Breast epithelium (tissue), 4 donors: ENCODE data around the gene SYCE3. TPM values are rescaled to one million over a fixed set of nuclear protein-coding genes. Genes with fewer than 3 reads are reported as not detected.

Experiments
- DNase-seq, 2 donors: peaks; one replicate each; pipeline ENCODE4 v3.0.0-alpha.2; 2019; ENCODE audit warnings: low spot score in 2 of 2
- H3K27ac ChIP-seq, 2 donors: fragments of 200-600 bp; sonication (generic) in 1 of 2; one replicate each; pipeline ENCODE4 v1.5.1; 2016 to 2019; ENCODE audit warnings: mild to moderate bottlenecking in 1 of 2
- H3K27me3 ChIP-seq, 2 donors: fragments of 200-600 bp; sonication (generic) in 1 of 2; one replicate each; pipeline versions ENCODE4 v1.5.1 to v1.6.0; 2017 to 2019; ENCODE audit warnings: control low read depth in 1 of 2, mild to moderate bottlenecking in 1 of 2
- H3K36me3 ChIP-seq: fragments of 200-600 bp; one replicate; pipeline ENCODE4 v1.5.1; 2019
- H3K4me1 ChIP-seq, 2 donors: fragments of 200-600 bp; sonication (generic); one replicate each; pipeline ENCODE4 v1.5.1; 2016 to 2019; ENCODE audit warnings: control low read depth in 1 of 2
- H3K4me3 ChIP-seq, 3 donors: fragments of 200-600 bp; sonication (generic); 1 replicate in 2 of 3; 2 replicates in 1 of 3; pipeline ENCODE4 v1.5.1; 2016 to 2019; ENCODE audit warnings: mild to moderate bottlenecking in 3 of 3, moderate library complexity in 2 of 3
- H3K9me3 ChIP-seq, 2 donors: fragments of 200-600 bp; sonication (generic) in 1 of 2; one replicate each; pipeline ENCODE4 v1.5.1; 2016 to 2019; ENCODE audit warnings: control low read depth in 1 of 2
- POLR2A ChIP-seq: fragments of 450-650 bp; IDR thresholded peaks from one replicate; pipeline ENCODE4 v1.6.1; 2016; ENCODE audit warnings: antibody characterized with exemption, mild to moderate bottlenecking, moderate library complexity
- POLR2AphosphoS5 ChIP-seq, 3 donors: sonication (generic); formaldehyde crosslinking; IDR thresholded peaks; one replicate each; pipeline ENCODE4 v1.6.1; 2017; ENCODE audit warnings: antibody characterized with exemption in 3 of 3
- intact Hi-C: fragments of 100-400 bp; cut with DNase I; formaldehyde crosslinking; loops from one replicate; pipeline ENCODE4 v1.15.1; 2023; ENCODE audit warnings: low total_unique reads
- total RNA-seq, 3 donors: library from RNA; depleted of rRNA; stranded (reverse); fragments of >200 nt; gene quantifications; one replicate each; pipeline ENCODE4 v1.1.0, GENCODE V29; 2016
- TF ChIP-seq, protein P1 (sequence below), 3 donors: fragments of 450-650 bp; IDR thresholded peaks; one replicate each; pipeline ENCODE4 v1.5.1; 2016 to 2017; ENCODE audit warnings: antibody characterized with exemption in 3 of 3, mild to moderate bottlenecking in 3 of 3, moderate library complexity in 3 of 3

The SYCE3 gene
- total RNA-seq, 3 donors from 2014 or later, result not detected

GRCh38 chr22:50519151-50519550, 43.6 kb downstream of the SYCE3 start:
- no peak for DNase-seq
- no peaks in the 10 kb centered on the region for H3K27me3 ChIP-seq
- H3K27ac ChIP-seq, result no peak overlapping the region
- no peak for TF ChIP-seq POLR2A
- no peak for TF ChIP-seq POLR2AphosphoS5 (IDR thresholded peaks at IDR 0.05)
- TF ChIP-seq, protein P1, sequence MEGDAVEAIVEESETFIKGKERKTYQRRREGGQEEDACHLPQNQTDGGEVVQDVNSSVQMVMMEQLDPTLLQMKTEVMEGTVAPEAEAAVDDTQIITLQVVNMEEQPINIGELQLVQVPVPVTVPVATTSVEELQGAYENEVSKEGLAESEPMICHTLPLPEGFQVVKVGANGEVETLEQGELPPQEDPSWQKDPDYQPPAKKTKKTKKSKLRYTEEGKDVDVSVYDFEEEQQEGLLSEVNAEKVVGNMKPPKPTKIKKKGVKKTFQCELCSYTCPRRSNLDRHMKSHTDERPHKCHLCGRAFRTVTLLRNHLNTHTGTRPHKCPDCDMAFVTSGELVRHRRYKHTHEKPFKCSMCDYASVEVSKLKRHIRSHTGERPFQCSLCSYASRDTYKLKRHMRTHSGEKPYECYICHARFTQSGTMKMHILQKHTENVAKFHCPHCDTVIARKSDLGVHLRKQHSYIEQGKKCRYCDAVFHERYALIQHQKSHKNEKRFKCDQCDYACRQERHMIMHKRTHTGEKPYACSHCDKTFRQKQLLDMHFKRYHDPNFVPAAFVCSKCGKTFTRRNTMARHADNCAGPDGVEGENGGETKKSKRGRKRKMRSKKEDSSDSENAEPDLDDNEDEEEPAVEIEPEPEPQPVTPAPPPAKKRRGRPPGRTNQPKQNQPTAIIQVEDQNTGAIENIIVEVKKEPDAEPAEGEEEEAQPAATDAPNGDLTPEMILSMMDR (IDR thresholded peaks at IDR 0.05), result no peak
- peaks cover 13% of the 10 kb centered on the region for H3K36me3 ChIP-seq
- H3K4me1 ChIP-seq, result peaks cover 1 to 2% of the 10 kb centered on the region in 2 donors
- no peak overlapping the region for H3K4me3 ChIP-seq
- intact Hi-C loops, result no loop called here
- H3K9me3 ChIP-seq, result no peaks in the 10 kb centered on the region

GRCh38 chr22:50518606-50519005, 44.1 kb downstream of the SYCE3 start:
- TF ChIP-seq POLR2A (no peak), POLR2AphosphoS5 (IDR thresholded peaks at IDR 0.05) (no peak)
- TF ChIP-seq, protein P1 (IDR thresholded peaks at IDR 0.05), result no peak
- Histone ChIP-seq H3K36me3 (peaks cover 13% of the 10 kb centered on the region), H3K4me1 (no peaks in the 10 kb centered on the region), H3K9me3 (no peaks in the 10 kb centered on the region), H3K27ac (no peak overlapping the region), H3K27me3 (no peaks in the 10 kb centered on the region), H3K4me3 (no peak overlapping the region)
- DNase-seq, result no peak
- intact Hi-C loops, result no loop called here

GRCh38 chr22:50517495-50518260, 45.0 kb downstream of the SYCE3 start:
- Histone ChIP-seq H3K9me3 (no peaks in the 10 kb centered on the region), H3K36me3 (peaks cover 7% of the 10 kb centered on the region), H3K27me3 (no peaks in the 10 kb centered on the region), H3K27ac (no peak overlapping the region), H3K4me1 (no peaks in the 10 kb centered on the region), H3K4me3 (no peak overlapping the region)
- DNase-seq, result no peak
- intact Hi-C loops, result no loop called here
- TF ChIP-seq POLR2AphosphoS5 (IDR thresholded peaks at IDR 0.05), result no peak
- TF ChIP-seq, protein P1 (IDR thresholded peaks at IDR 0.05), result no peak

- DNase-seq, result no peak
- Histone ChIP-seq H3K4me3 (no peak overlapping the region), H3K4me1 (no peaks in the 10 kb centered on the region), H3K36me3 (peaks cover 1% of the 10 kb centered on the region), H3K27ac (no peak overlapping the region), H3K9me3 (no peaks in the 10 kb centered on the region), H3K27me3 (no peaks in the 10 kb centered on the region)
- TF ChIP-seq, protein P1 (IDR thresholded peaks at IDR 0.05), result no peak
- no peak for TF ChIP-seq POLR2A
- TF ChIP-seq POLR2AphosphoS5 (IDR thresholded peaks at IDR 0.05), result no peak
- intact Hi-C loops, result no loop called here
Observed at GRCh38 chr22:50516891-50517290, 45.8 kb downstream of the SYCE3 start.

GRCh38 chr22:50516068-50516467, 46.7 kb downstream of the SYCE3 start:
- no peak overlapping the region for H3K27ac ChIP-seq
- no peaks in the 10 kb centered on the region for H3K27me3 ChIP-seq
- DNase-seq, result no peak
- no peaks in the 10 kb centered on the region for H3K9me3 ChIP-seq
- intact Hi-C loops, result no loop called here
- no peaks in the 10 kb centered on the region for H3K4me1 ChIP-seq
- H3K36me3 ChIP-seq, result no peaks in the 10 kb centered on the region
- H3K4me3 ChIP-seq, result no peak overlapping the region
- TF ChIP-seq POLR2A, result no peak
- TF ChIP-seq, protein P1 (IDR thresholded peaks at IDR 0.05), result no peak
- TF ChIP-seq POLR2AphosphoS5 (IDR thresholded peaks at IDR 0.05), result no peak
